Dedifferentiated amniotic fluid mesenchymal stem cell (primary cell): Measurements from ENCODE around the gene NOL3.

Experiments
- DNase-seq: peaks from one replicate; pipeline ENCODE4 v3.0.0-alpha.2; 2016; ENCODE audit errors: extremely low spot score

The NOL3 gene

GRCh38 chr16:67170949-67171649 lies 761 bp downstream of the NOL3 start:
- no peak for DNase-seq

GRCh38 chr16:67173323-67173722 lies 3.0 kb downstream of the NOL3 start:
- no peak for DNase-seq

- DNase-seq = peak; percentile 76
Measured at GRCh38 chr16:67173808-67174705, 3.7 kb downstream of the NOL3 start.

GRCh38 chr16:67174706-67175231 lies 4.4 kb downstream of the NOL3 start:
- no peak for DNase-seq

- no peak for DNase-seq
Measured at GRCh38 chr16:67176662-67177061, 6.3 kb downstream of the NOL3 start.

- DNase-seq = no peak
Measured at GRCh38 chr16:67177743-67178699, 7.7 kb downstream of the NOL3 start.

GRCh38 chr16:67179421-67180080 lies 9.2 kb downstream of the NOL3 start:
- no peak for DNase-seq

GRCh38 chr16:67180166-67180565 lies 9.8 kb downstream of the NOL3 start:
- DNase-seq = no peak

- DNase-seq = peak; percentile 72
Measured at GRCh38 chr16:67181346-67181745, 11.0 kb downstream of the NOL3 start.

GRCh38 chr16:67182288-67182687 lies 11.9 kb downstream of the NOL3 start:
- DNase-seq = no peak

GRCh38 chr16:67183284-67183626 lies 12.9 kb downstream of the NOL3 start:
- no peak for DNase-seq

GRCh38 chr16:67183627-67184452 lies 13.5 kb downstream of the NOL3 start, which contains the start of gene MATCAP1:
Gene MATCAP1, minus strand, starts transcription at chr16:67183963. Its CDS starts 3,353 bp downstream, at chr16:67180610.
- DNase-seq = peak; percentile 95

- DNase-seq = no peak
Measured at GRCh38 chr16:67184453-67184994, 14.2 kb downstream of the NOL3 start.

- DNase-seq = peak; percentile 79
Measured at GRCh38 chr16:67184995-67185650, 14.8 kb downstream of the NOL3 start.

- DNase-seq = no peak
Measured at GRCh38 chr16:67185651-67186134, 15.4 kb downstream of the NOL3 start.

- no peak for DNase-seq
Measured at GRCh38 chr16:67186550-67186950, 16.2 kb downstream of the NOL3 start.

- no peak for DNase-seq
Measured at GRCh38 chr16:67187175-67187890, 17.0 kb downstream of the NOL3 start.

GRCh38 chr16:67188323-67188722 lies 18.0 kb downstream of the NOL3 start:
- no peak for DNase-seq
